PC-3 (cell line): ENCODE data around the gene RNF38. TPM values are rescaled to one million over a fixed set of nuclear protein-coding genes. Genes with fewer than 3 reads are reported as not detected.

Source experiments
- ATAC-seq: fragments of 200-7000 bp; cut with Tn5 transposase; 2 replicates; pipeline ENCODE4 v1.9.1; 2020; ENCODE audit warnings: mild to moderate bottlenecking, moderate library complexity
- BruUV-seq: library from RNA; stranded (reverse); fragments of 400-500 nt; replicated peaks from 2 replicates; lab custom pipeline; 2021; lab: Mats Ljungman, UMichigan
- CTCF ChIA-PET: fragments of 300-600 bp; sonication (Branson Sonifier 250); formaldehyde crosslinking; loops from one replicate; lab custom pipeline; 2022; ENCODE audit warnings: antibody characterized with exemption; lab: Charles Lee
- POLR2A ChIA-PET: fragments of 300-600 bp; sonication (Branson Sonifier 250); formaldehyde crosslinking; loops from one replicate; lab custom pipeline; 2022; ENCODE audit warnings: antibody characterized with exemption; ENCODE audit not compliant: unreplicated experiment; lab: Charles Lee
- DNase-seq: peaks from one replicate; pipeline ENCODE4 v3.0.0-alpha.2; 2015
- H2AFZ ChIP-seq: fragments of 300-600 bp; sonication (generic); 2 replicates; pipeline ENCODE4 v1.6.0; 2016; ENCODE audit warnings: antibody characterized with exemption, low read length
- H3F3A ChIP-seq: fragments of 300-600 bp; sonication (generic); one replicate; pipeline ENCODE4 v1.6.0; 2017; ENCODE audit warnings: antibody characterized with exemption, low read length, control low read depth, mild to moderate bottlenecking; ENCODE audit not compliant: unreplicated experiment
- H3K27ac ChIP-seq: fragments of 300-600 bp; sonication (generic); 2 replicates; pipeline ENCODE4 v1.5.1; 2016; ENCODE audit warnings: mild to moderate bottlenecking, low read length
- H3K27me3 ChIP-seq: fragments of 300-600 bp; sonication (generic); 2 replicates; pipeline ENCODE4 v1.6.1; 2016; ENCODE audit warnings: low read length, mixed read lengths
- H3K36me3 ChIP-seq: fragments of 300-600 bp; sonication (generic); 2 replicates; pipeline ENCODE4 v1.6.1; 2016; ENCODE audit warnings: low read depth, mixed run types, low read length, mixed read lengths
- H3K4me1 ChIP-seq: fragments of 300-600 bp; sonication (generic); 2 replicates; pipeline ENCODE4 v1.5.1; 2016; ENCODE audit warnings: low read length; ENCODE audit not compliant: insufficient read depth
- H3K4me2 ChIP-seq: fragments of 300-600 bp; sonication (generic); 2 replicates; pipeline ENCODE4 v1.6.0; 2016; ENCODE audit warnings: low read length
- H3K4me3 ChIP-seq: fragments of 300-600 bp; sonication (generic); 2 replicates; pipeline ENCODE4 v1.5.1; 2016; ENCODE audit warnings: mild to moderate bottlenecking, low read length, mixed read lengths
- H3K79me2 ChIP-seq: fragments of 300-600 bp; sonication (generic); 2 replicates; pipeline ENCODE4 v1.6.1; 2017; ENCODE audit warnings: low read length, mixed read lengths
- H3K9ac ChIP-seq: fragments of 300-600 bp; sonication (generic); 2 replicates; pipeline ENCODE4 v1.6.0; 2016; ENCODE audit warnings: mild to moderate bottlenecking, low read length
- H3K9me2 ChIP-seq: fragments of 300-600 bp; sonication (generic); replicated peaks from 2 replicates; pipeline ENCODE4 v1.6.1; 2016; ENCODE audit warnings: mixed run types, low read length, mixed read lengths
- H3K9me3 ChIP-seq: fragments of 300-600 bp; sonication (generic); 2 replicates; pipeline ENCODE4 v1.6.1; 2016; ENCODE audit warnings: low read length, mixed read lengths
- H4K20me1 ChIP-seq: fragments of 300-600 bp; sonication (generic); 2 replicates; pipeline ENCODE4 v1.6.1; 2016; ENCODE audit warnings: low read length, mixed read lengths
- CTCF ChIP-seq: fragments of 300-600 bp; sonication (generic); conservative IDR thresholded peaks from 2 replicates; pipeline ENCODE4 v1.5.1; 2017; ENCODE audit warnings: antibody characterized with exemption, low read depth, mild to moderate bottlenecking, low read length
- EZH2 ChIP-seq: fragments of 300-600 bp; sonication (generic); IDR thresholded peaks from one replicate; pipeline ENCODE4 v1.6.1; 2017; ENCODE audit warnings: antibody characterized with exemption, mild to moderate bottlenecking, low read length; ENCODE audit not compliant: unreplicated experiment
- EZH2phosphoT487 ChIP-seq: fragments of 300-600 bp; sonication (generic); IDR thresholded peaks from 2 replicates; pipeline ENCODE4 v1.6.1; 2018; ENCODE audit warnings: mild to moderate bottlenecking, antibody characterized with exemption, low read length, borderline replicate concordance
- intact Hi-C: fragments of 100-400 bp; cut with micrococcal nuclease; formaldehyde crosslinking; loops from 2 replicates; pipeline ENCODE4 v1.9.0; 2023
- total RNA-seq: library from RNA; depleted of rRNA; stranded (reverse); fragments of >200 nt; gene quantifications from 2 replicates; pipeline ENCODE4 v1.2.3, GENCODE V29; 2014; rRNA removed

Gene RNF38
- total RNA-seq, 1 experiment from 2014 or later = 4.3 TPM

DNA sequence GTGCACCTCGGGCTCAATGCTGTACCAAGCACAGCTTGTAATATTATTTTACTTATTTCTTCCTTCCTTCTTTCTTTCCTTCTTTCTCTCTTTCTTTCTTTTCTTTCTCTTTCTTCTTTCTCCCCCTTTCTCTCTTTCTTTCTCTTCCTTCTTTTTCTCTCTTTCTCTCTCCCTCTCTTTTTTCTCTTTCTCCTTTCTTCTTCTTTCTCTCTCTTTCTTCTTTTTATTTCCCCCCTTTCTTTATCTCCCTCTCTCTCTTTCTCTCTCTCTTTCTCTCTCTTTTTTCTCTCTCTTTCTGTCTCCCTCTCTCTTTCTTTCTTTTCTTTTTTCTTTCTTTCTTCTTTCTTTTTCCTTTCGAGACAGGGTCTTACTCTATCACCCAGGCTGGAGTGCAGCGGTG, 109.1 kb downstream of the RNF38 start:
- H3K4me2 ChIP-seq = no peak overlapping the region
- H3F3A ChIP-seq = no peaks in the 10 kb centered on the region
- no TSS peak for BruUV-seq
- no peak overlapping the region for H2AFZ ChIP-seq
- H3K79me2 ChIP-seq = no peaks in the 10 kb centered on the region
- H3K36me3 ChIP-seq = no peaks in the 10 kb centered on the region
- no peaks in the 10 kb centered on the region for H3K9me3 ChIP-seq
- no peaks in the 10 kb centered on the region for H4K20me1 ChIP-seq
- TF ChIP-seq EZH2 (no peak), EZH2phosphoT487 (no peak), CTCF (no peak)
- ChIA-PET POLR2A (no interaction called here), CTCF (no interaction called here)
- H3K9me2 ChIP-seq = no peaks in the 10 kb centered on the region
- no peak overlapping the region for H3K27ac ChIP-seq
- no peak overlapping the region for H3K9ac ChIP-seq
- H3K4me1 ChIP-seq = no peaks in the 10 kb centered on the region
- H3K27me3 ChIP-seq = no peaks in the 10 kb centered on the region
- ATAC-seq (no peak), DNase-seq (no peak)
- no peak overlapping the region for H3K4me3 ChIP-seq
- intact Hi-C loops = no loop called here

DNA sequence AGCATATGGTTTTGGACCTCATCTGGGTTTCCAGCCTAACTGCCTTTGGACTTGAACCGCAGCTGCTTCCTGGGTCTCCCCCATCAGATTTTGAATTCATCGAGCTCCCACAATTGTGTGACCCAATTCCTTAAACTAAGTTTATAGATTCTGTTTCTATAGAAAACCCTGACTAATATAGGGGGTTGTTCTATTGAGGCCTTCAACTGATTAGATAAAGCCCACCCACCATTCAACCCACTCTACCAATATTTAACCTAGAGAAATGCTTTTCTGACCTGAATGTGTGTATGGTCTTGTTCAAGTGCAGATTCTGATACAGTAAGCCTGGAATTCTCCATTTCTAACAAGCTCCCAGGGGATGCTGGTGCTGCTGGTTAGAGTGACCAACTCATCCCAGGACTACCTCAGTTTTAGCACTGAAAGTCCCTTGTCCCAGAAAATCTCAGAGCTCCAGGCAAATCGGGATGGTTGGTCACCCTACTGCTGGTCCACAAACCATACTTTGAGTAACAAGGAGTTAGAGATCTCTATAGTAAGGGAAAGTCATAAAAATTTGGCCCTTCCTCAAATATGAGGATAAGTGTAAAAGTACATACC, 110.1 kb downstream of the RNF38 start:
- Histone ChIP-seq H3K4me3 (no peak overlapping the region), H2AFZ (no peak overlapping the region), H3K9me3 (no peaks in the 10 kb centered on the region), H3K27ac (no peak overlapping the region), H3K79me2 (no peaks in the 10 kb centered on the region), H4K20me1 (no peaks in the 10 kb centered on the region), H3K4me1 (no peaks in the 10 kb centered on the region), H3K4me2 (no peak overlapping the region), H3K36me3 (no peaks in the 10 kb centered on the region), H3K9ac (no peak overlapping the region), H3F3A (no peaks in the 10 kb centered on the region), H3K27me3 (no peaks in the 10 kb centered on the region), H3K9me2 (no peaks in the 10 kb centered on the region)
- CTCF ChIA-PET = no interaction called here
- BruUV-seq = no TSS peak
- intact Hi-C loops = no loop called here
- no peak for ATAC-seq
- POLR2A ChIA-PET = no interaction called here
- no peak for DNase-seq
- no peak for TF ChIP-seq CTCF
- no peak for TF ChIP-seq EZH2
- no peak for TF ChIP-seq EZH2phosphoT487

DNA sequence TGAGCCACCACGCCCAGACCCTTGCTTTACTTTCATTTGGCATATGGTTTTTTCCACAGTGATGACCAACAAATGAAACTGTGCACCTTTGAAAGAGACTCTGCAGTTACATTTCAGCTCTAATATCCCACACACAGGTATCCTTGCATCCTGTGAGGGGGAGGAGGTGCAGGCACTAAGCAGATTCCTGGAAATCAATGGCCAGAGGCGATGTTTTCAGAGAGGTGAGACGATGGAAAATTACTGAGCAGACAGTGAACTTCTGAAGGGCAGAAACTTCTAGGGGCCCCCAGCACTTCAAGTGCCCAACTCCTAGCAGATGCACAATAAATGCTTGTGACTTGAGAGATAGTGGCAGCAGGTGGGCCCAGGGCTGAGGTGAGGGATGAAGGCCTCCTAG, 112.0 kb downstream of the RNF38 start:
- Histone ChIP-seq H3K4me1 (no peaks in the 10 kb centered on the region), H3K9ac (no peak overlapping the region), H3K79me2 (no peaks in the 10 kb centered on the region), H4K20me1 (no peaks in the 10 kb centered on the region), H3K36me3 (no peaks in the 10 kb centered on the region), H3K4me2 (no peak overlapping the region), H3K4me3 (no peak overlapping the region), H3K27ac (no peak overlapping the region), H3K9me3 (no peaks in the 10 kb centered on the region), H3K27me3 (no peaks in the 10 kb centered on the region), H3K9me2 (no peaks in the 10 kb centered on the region), H2AFZ (no peak overlapping the region), H3F3A (no peaks in the 10 kb centered on the region)
- ATAC-seq (no peak), DNase-seq (no peak)
- ChIA-PET POLR2A (no interaction called here), CTCF (no interaction called here)
- TF ChIP-seq EZH2 (no peak), CTCF (no peak), EZH2phosphoT487 (no peak)
- intact Hi-C loops = no loop called here
- no TSS peak for BruUV-seq

Other genes with a start within 250 kb of the RNF38 start
- gene CCIN, start 230.9 kb downstream of the RNF38 start, total RNA-seq = 0.22 and 0.46 TPM in 2 replicates
- gene CLTA, start 209.3 kb downstream of the RNF38 start, total RNA-seq = 259 and 266 TPM in 2 replicates
- gene GNE, start 141.8 kb downstream of the RNF38 start, total RNA-seq = 10.2 and 10.9 TPM in 2 replicates
- gene MELK, start 172.6 kb upstream of the RNF38 start, total RNA-seq = 40.8 and 43.9 TPM in 2 replicates